Measurements from ENCODE around the gene FREM1.

DNA sequence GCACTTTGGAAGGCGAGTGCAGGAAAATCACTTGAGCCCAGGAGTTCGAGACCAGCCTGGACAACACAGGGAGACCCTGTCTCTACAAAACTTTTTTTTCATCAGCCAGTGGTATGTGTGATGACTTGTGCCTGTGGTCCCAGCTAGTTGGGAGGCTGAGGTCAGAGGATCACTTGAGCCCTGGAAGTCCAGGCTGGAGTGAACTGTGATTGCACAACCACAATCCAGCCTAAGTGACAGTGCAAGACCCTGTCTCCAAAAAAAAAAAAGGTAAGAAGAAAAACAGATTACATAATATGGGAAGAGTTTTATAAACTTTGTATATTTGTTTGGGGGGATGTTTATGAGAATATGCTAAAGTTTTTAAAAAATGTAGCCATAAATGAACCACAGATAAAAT is 111.2 kb downstream of the FREM1 start:
- TF ChIP-seq PATZ1 (CRISPR knock-in tag; IDR thresholded peaks at IDR 0.05; ENCODE audit: borderline replicate concordance) (no peak), ZFP30 (CRISPR knock-in tag; IDR thresholded peaks at IDR 0.05) (no peak), PPARA (CRISPR knock-in tag; IDR thresholded peaks at IDR 0.05; ENCODE audit: borderline replicate concordance) (no peak), ZFP3 (CRISPR knock-in tag; IDR thresholded peaks at IDR 0.05) (no peak), CSRNP3 (CRISPR knock-in tag; IDR thresholded peaks at IDR 0.05) (no peak), BACH2 (CRISPR knock-in tag; IDR thresholded peaks at IDR 0.05; ENCODE audit: borderline replicate concordance) (no peak), OSR1 (CRISPR knock-in tag; IDR thresholded peaks at IDR 0.05) (no peak), ZNF565 (CRISPR knock-in tag; conservative IDR thresholded peaks at IDR 0.05; ENCODE audit: low read depth) (no peak)
- TF ChIP-seq, protein P1, sequence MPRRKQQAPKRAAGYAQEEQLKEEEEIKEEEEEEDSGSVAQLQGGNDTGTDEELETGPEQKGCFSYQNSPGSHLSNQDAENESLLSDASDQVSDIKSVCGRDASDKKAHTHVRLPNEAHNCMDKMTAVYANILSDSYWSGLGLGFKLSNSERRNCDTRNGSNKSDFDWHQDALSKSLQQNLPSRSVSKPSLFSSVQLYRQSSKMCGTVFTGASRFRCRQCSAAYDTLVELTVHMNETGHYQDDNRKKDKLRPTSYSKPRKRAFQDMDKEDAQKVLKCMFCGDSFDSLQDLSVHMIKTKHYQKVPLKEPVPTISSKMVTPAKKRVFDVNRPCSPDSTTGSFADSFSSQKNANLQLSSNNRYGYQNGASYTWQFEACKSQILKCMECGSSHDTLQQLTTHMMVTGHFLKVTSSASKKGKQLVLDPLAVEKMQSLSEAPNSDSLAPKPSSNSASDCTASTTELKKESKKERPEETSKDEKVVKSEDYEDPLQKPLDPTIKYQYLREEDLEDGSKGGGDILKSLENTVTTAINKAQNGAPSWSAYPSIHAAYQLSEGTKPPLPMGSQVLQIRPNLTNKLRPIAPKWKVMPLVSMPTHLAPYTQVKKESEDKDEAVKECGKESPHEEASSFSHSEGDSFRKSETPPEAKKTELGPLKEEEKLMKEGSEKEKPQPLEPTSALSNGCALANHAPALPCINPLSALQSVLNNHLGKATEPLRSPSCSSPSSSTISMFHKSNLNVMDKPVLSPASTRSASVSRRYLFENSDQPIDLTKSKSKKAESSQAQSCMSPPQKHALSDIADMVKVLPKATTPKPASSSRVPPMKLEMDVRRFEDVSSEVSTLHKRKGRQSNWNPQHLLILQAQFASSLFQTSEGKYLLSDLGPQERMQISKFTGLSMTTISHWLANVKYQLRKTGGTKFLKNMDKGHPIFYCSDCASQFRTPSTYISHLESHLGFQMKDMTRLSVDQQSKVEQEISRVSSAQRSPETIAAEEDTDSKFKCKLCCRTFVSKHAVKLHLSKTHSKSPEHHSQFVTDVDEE (CRISPR knock-in tag; IDR thresholded peaks at IDR 0.05): no peak

Data from SK-N-SH treated with all-trans-retinoic acid at 6 μM for 48 hours (cell line).